NCI-H2081 treated with DMSO at 0.1 percent for 48 hours (cell line): ENCODE results near the gene NMRK2.
"Not testable (repeated sequence)": the region's sequence is repeated elsewhere in the genome, so short reads cannot be mapped to it uniquely, and the experiment has no call there.

Experiments
- DNase-seq: peaks from one replicate; lab custom pipeline; 2025; lab: John Stamatoyannopoulos, UW

NMRK2 gene, protein sequence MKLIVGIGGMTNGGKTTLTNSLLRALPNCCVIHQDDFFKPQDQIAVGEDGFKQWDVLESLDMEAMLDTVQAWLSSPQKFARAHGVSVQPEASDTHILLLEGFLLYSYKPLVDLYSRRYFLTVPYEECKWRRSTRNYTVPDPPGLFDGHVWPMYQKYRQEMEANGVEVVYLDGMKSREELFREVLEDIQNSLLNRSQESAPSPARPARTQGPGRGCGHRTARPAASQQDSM

GRCh38 chr19:3932931-3933810 is at the start of gene NMRK2:
NMRK2 (plus strand) TSS chr19:3933069; CDS start chr19:3933672, 603 bp downstream.
- no peak for DNase-seq

DNA sequence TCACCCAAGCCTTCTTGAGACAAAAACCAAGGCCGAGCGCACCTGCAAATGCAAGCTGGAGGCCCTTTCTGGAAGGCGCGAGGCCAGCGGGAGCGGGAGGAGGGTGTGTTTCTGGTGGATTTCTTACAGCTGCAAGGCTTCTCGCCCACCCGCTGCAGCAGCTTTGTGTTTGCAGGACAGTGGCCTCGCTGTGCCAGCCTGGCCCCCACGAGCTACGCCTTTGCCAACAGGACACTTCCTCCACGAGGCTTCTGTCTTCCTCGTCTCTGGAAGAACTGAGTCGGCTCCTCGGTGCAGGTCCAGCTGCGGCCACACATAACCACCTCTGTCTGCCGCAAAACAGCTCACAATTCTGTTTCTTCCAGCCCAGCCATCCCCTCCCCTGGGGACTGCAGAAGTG is 42.3 kb upstream of the NMRK2 start:
- DNase-seq, result no peak

- no peak for DNase-seq
Measured at GRCh38 chr19:3893509-3894179, 39.2 kb upstream of the NMRK2 start.

GRCh38 chr19:3894959-3895358 is 37.9 kb upstream of the NMRK2 start:
- not testable (repeated sequence) for DNase-seq

DNA sequence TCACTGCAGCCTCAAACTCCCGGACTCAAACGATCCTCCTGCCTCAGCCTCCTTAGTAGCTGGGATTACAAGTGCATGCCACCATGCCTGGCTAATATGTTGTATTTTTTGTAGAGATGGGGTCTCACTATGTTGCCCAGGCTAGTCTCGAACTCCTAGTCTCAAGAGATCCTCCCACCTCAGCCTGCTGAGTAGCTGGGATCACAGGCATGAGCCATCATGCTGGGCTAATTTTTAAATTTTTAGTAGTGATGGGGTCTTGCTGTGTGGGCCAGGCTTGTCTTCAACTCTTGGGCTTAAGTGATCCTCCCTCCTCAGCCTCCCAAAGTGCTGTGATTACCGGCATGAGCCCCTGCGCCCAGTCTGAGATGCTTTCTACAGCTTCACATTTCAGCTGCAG is 37.1 kb upstream of the NMRK2 start:
- no peak for DNase-seq

DNA sequence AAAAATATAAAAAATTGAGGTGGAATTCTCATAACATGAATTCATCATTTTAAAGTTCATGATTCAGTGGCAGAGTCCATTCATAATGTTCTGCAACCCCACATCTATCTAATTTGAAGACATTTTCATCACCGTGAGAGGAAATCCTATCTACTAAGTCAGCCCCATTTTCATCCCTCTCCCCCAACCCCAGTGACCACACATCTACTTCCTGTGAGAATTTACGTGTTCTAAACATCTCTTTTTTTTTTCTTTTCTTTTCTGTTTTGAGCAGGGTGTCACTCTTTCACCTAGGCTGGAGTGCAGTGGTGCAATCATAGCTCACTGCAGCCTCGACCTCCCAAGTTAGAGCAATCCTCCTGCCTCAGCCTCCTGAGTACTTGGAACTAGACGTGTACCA is 34.9 kb upstream of the NMRK2 start:
- no peak for DNase-seq

DNA sequence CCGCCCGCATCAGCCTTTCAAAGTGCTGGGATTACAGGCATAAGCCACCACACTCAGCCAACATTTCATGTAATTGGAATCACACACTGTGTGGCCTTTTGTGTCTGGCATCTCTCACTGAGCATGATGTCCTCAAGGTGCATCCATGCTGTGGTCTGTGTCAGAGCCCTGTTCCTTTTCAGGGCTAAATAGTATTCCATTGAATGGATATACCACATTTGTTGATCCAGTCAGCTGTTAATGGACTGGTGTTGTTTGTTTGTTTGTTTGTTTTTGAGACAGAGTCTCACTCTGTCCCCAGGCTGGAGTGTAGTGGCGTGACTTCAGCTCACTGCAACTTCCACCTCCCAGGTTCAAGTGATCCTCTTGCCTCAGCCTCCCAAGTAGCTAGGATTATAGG is 34.4 kb upstream of the NMRK2 start:
- no peak for DNase-seq

GRCh38 chr19:3899531-3900294 is 33.2 kb upstream of the NMRK2 start:
- no peak for DNase-seq

DNA sequence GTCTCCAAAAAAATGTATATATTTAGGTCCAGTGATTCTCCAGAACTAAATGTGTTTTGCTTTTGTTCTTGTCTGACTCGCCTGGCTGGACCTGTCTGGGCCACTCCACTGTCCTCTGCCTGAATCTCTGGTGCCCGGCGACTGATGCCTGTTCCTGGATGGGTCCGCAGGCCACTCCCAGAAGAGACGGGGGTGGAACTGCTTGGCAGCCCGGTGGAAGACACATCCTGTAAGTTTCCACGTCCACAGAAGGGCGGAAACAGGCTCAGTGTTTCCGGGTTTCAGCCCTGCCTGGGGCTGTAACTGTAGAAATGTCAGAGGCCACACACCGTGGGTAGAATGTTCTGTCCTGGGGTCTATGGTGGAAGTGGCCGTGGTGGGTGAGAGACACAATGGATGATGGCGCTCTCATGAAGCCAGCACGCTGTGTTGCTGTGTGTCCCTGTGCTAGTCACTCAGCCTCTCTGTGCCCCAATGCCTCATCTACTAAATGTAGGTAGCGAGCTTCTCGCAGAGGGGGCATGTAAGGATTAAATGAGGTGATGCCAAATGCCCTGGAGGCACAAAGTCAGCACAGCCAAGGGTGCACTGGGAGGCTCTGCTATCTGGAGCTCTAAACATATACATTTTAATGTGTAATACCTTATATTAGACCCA is 30.4 kb upstream of the NMRK2 start:
- no peak for DNase-seq

DNA sequence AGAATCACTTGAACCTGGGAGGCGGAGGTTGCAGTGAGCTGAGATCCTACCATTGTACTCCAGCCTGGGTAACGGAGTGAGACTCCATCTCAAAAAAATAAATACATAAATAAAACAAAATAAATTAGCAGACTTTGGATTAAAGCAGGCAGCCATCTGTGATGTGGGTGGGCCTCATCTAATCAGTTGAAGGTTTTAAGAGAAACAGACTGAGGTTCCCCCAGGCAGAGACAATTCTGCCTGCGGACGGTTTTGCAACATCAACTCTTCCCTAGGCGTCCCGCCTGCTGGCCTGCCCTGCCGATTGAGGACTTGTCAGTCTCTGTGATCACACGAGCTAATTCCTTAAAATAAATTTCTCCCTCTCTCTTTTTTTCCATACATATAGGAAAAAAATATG is 28.6 kb upstream of the NMRK2 start:
- DNase-seq, result no peak

GRCh38 chr19:3907626-3908265 is 25.1 kb upstream of the NMRK2 start:
- DNase-seq, result no peak

- no peak for DNase-seq
Measured at GRCh38 chr19:3908266-3909054, 24.4 kb upstream of the NMRK2 start.

DNA sequence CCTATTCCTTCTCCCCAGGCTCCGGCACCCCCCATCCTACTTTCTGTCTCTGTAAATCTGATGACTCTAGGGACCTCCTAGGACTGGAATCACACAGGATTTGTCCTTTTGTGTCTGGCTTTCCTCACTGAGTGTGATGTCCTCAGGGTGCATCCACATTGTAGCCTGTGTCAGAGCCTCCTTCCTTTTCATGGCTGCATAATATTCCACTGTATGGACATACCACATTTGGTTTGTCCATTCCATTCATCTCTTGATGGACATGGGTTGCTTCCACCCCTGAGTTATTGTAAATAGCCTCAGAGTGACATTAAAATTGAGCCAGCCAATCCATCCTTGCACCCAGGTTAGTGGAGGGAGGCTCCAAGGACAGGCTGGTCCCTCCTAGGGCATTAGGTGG is 22.8 kb upstream of the NMRK2 start:
- no peak for DNase-seq

- no peak for DNase-seq
Measured at GRCh38 chr19:3914199-3914598, 18.7 kb upstream of the NMRK2 start.

DNA sequence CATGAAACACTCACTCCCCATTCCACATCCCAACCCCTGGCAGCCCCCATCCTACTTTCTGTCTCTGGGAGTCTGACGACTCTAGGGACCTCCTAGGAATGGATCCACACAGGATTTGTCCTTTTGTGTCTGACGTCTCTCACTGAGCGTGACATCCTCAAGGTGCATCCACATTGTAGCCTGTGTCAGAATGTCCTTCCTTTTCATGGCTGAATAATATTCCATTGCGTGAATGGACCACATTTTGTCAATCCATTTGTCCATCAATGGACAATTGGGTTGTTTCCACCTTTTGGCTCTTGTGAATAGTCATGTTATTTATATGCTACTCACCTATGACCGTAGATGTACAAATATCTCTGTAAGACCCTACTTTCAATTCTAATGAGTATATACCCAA is 16.8 kb upstream of the NMRK2 start:
- no peak for DNase-seq

GRCh38 chr19:3919793-3920192 is 13.1 kb upstream of the NMRK2 start:
- no peak for DNase-seq

- DNase-seq, result no peak
Measured at GRCh38 chr19:3923096-3923758, 9.6 kb upstream of the NMRK2 start.

DNA sequence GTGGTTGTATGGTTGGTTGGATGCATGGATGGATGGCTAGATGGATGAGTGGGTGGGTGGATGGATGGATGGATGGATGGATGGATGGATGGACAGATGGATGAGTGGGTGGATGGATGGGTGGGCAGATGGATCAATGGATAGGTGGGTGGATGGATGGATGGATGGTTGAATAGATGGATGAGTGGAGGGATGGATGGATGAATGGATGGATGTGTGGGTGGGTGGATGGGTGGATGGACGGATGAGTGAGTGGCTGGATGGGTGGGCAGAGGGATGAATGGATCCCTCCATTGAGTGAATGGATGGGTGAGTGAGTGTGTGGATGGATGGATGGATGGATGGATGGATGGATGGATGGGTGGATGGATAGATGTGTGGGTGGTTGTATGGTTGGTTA is 9.0 kb upstream of the NMRK2 start:
- DNase-seq, result no peak

- no peak for DNase-seq
Measured at GRCh38 chr19:3931041-3931440, 1.8 kb upstream of the NMRK2 start.
